T1000 (cell line): ENCODE results near the gene ADGRF3.
"Not testable (repeated sequence)": the region's sequence is repeated elsewhere in the genome, so short reads cannot be mapped to it uniquely, and the experiment has no call there.

Experiments used
- DNase-seq: peaks from one replicate; lab custom pipeline; 2025; ENCODE audit warnings: mixed read lengths; lab: John Stamatoyannopoulos, UW

The ADGRF3 gene

GRCh38 chr2:26274058-26274613 lies 72.5 kb downstream of the ADGRF3 start:
- DNase-seq = no peak

DNA sequence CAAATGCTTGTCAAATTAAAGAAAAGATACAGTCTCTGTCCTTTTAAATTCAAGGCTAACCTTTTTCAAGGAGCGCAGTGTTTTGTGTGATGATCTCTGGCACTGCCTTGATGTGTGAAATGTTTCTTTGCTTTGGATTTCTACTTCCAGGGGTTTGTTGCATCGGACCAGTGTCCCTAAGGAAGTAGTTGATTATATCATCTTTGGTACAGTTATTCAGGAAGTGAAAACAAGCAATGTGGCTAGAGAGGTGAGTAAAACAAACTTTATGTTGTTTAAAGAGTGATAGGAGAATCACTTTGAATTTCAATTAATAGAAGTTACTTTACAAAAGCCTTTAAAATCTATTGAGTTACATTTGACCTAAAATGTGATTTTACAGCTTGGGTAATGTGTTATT lies 73.1 kb downstream of the ADGRF3 start:
- DNase-seq = no peak

- DNase-seq = no peak
Observed at GRCh38 chr2:26270373-26270772, 76.2 kb downstream of the ADGRF3 start.

- no peak for DNase-seq
Observed at GRCh38 chr2:26269571-26270158, 76.9 kb downstream of the ADGRF3 start.

- not testable (repeated sequence) for DNase-seq
Observed at GRCh38 chr2:26268670-26269385, 77.8 kb downstream of the ADGRF3 start.

- DNase-seq = no peak
Observed at GRCh38 chr2:26268213-26268612, 78.4 kb downstream of the ADGRF3 start.

- DNase-seq = not testable (repeated sequence)
Observed at GRCh38 chr2:26258836-26259235, 87.8 kb downstream of the ADGRF3 start.
